ENCODE results near the gene RBM39. TPM values are rescaled to one million over a fixed set of nuclear protein-coding genes. Genes with fewer than 3 reads are reported as not detected.
"Not testable (repeated sequence)": the region's sequence is repeated elsewhere in the genome, so short reads cannot be mapped to it uniquely, and the experiment has no call there.

The RBM39 gene
- total RNA-seq, 1 donor from 2014 or later = 322 TPM

- Histone ChIP-seq H3K36me3 (ENCODE audit: control insufficient read depth, insufficient read depth, low read length) (peaks cover 6% of the 10 kb centered on the region), H3K4me3 (ENCODE audit: low read depth, low read length) (peak overlapping the region; percentile 97), H3K27me3 (ENCODE audit: control insufficient read depth, insufficient read depth, low read length) (no peaks in the 10 kb centered on the region)
- TF ChIP-seq, protein P1, sequence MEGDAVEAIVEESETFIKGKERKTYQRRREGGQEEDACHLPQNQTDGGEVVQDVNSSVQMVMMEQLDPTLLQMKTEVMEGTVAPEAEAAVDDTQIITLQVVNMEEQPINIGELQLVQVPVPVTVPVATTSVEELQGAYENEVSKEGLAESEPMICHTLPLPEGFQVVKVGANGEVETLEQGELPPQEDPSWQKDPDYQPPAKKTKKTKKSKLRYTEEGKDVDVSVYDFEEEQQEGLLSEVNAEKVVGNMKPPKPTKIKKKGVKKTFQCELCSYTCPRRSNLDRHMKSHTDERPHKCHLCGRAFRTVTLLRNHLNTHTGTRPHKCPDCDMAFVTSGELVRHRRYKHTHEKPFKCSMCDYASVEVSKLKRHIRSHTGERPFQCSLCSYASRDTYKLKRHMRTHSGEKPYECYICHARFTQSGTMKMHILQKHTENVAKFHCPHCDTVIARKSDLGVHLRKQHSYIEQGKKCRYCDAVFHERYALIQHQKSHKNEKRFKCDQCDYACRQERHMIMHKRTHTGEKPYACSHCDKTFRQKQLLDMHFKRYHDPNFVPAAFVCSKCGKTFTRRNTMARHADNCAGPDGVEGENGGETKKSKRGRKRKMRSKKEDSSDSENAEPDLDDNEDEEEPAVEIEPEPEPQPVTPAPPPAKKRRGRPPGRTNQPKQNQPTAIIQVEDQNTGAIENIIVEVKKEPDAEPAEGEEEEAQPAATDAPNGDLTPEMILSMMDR (IDR thresholded peaks at IDR 0.05; ENCODE audit: insufficient read depth, low read length, severe bottlenecking) = no peak
- DNase-seq (ENCODE audit: low read depth) = no peak
- FAIRE-seq = no peak
These were observed 43.5 kb downstream of the RBM39 start for GRCh38 chr20:35698298-35699126.

GRCh38 chr20:35697696-35698297 is 44.3 kb downstream of the RBM39 start:
- Histone ChIP-seq H3K4me3 (ENCODE audit: low read depth, low read length) (no peak overlapping the region), H3K27me3 (ENCODE audit: control insufficient read depth, insufficient read depth, low read length) (no peaks in the 10 kb centered on the region), H3K36me3 (ENCODE audit: control insufficient read depth, insufficient read depth, low read length) (peaks cover 6% of the 10 kb centered on the region)
- TF ChIP-seq, protein P1 (IDR thresholded peaks at IDR 0.05; ENCODE audit: insufficient read depth, low read length, severe bottlenecking) = no peak
- FAIRE-seq = no peak
- DNase-seq (ENCODE audit: low read depth) = no peak

DNA sequence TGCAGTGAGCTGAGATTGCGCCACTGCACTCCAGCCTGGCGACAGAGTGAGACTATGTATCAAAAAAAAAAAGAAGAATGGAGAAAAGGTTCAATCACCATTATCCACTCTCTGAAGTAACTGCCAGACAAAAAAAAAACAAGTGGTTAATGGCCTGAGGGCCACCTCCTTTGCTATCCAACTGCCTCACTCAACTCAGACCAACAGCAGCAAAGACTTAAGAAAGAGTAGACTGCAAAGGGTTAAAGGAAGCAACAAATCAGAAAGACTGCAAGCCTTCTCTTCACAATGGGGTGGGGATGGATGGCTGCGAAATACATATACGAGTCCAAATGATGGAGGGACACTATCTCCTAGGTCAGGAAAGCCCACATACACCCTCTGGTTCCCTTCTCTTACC is 46.1 kb downstream of the RBM39 start:
- H3K4me3 ChIP-seq (ENCODE audit: low read depth, low read length) = no peak overlapping the region
- H3K27me3 ChIP-seq (ENCODE audit: control insufficient read depth, insufficient read depth, low read length) = no peaks in the 10 kb centered on the region
- TF ChIP-seq, protein P1 (IDR thresholded peaks at IDR 0.05; ENCODE audit: insufficient read depth, low read length, severe bottlenecking) = no peak
- FAIRE-seq = no peak
- DNase-seq (ENCODE audit: low read depth) = no peak
- peaks cover 6% of the 10 kb centered on the region for H3K36me3 ChIP-seq (ENCODE audit: control insufficient read depth, insufficient read depth, low read length)

GRCh38 chr20:35695245-35695749 is 46.8 kb downstream of the RBM39 start:
- Histone ChIP-seq H3K27me3 (ENCODE audit: control insufficient read depth, insufficient read depth, low read length) (no peaks in the 10 kb centered on the region), H3K36me3 (ENCODE audit: control insufficient read depth, insufficient read depth, low read length) (peaks cover 6% of the 10 kb centered on the region), H3K4me3 (ENCODE audit: low read depth, low read length) (no peak overlapping the region)
- DNase-seq (ENCODE audit: low read depth) = no peak
- no peak for FAIRE-seq
- TF ChIP-seq, protein P1 (IDR thresholded peaks at IDR 0.05; ENCODE audit: insufficient read depth, low read length, severe bottlenecking) = no peak

GRCh38 chr20:35690265-35690664 is 51.8 kb downstream of the RBM39 start:
- DNase-seq (ENCODE audit: low read depth) = no peak
- no peak for FAIRE-seq
- H3K36me3 ChIP-seq (ENCODE audit: control insufficient read depth, insufficient read depth, low read length) = peaks cover 9% of the 10 kb centered on the region

GRCh38 chr20:35686872-35687271 is 55.2 kb downstream of the RBM39 start:
- not testable (repeated sequence) for DNase-seq (ENCODE audit: low read depth); H3K36me3 ChIP-seq (ENCODE audit: control insufficient read depth, insufficient read depth, low read length); FAIRE-seq; H3K27me3 ChIP-seq (ENCODE audit: control insufficient read depth, insufficient read depth, low read length); H3K4me3 ChIP-seq (ENCODE audit: low read depth, low read length)

More at GRCh38 chr20:35690265-35690664, 51.8 kb downstream of the RBM39 start:
- TF ChIP-seq, protein P1 (IDR thresholded peaks at IDR 0.05; ENCODE audit: insufficient read depth, low read length, severe bottlenecking) = no peak
- H3K4me3 ChIP-seq (ENCODE audit: low read depth, low read length) = no peak overlapping the region
- no peaks in the 10 kb centered on the region for H3K27me3 ChIP-seq (ENCODE audit: control insufficient read depth, insufficient read depth, low read length)

GRCh38 chr20:35685368-35685767 is 56.7 kb downstream of the RBM39 start:
- not testable (repeated sequence) for DNase-seq (ENCODE audit: low read depth); FAIRE-seq; H3K27me3 ChIP-seq (ENCODE audit: control insufficient read depth, insufficient read depth, low read length); H3K4me3 ChIP-seq (ENCODE audit: low read depth, low read length); H3K36me3 ChIP-seq (ENCODE audit: control insufficient read depth, insufficient read depth, low read length)

Measured in bronchial epithelial cell (primary cell).